ENCODE data around the gene CMTM6. TPM values are rescaled to one million over a fixed set of nuclear protein-coding genes. Genes with fewer than 3 reads are reported as not detected.

The CMTM6 gene
- polyA plus RNA-seq, 4 donors, result 7.3 to 55.7 (median 17.6) TPM

DNA sequence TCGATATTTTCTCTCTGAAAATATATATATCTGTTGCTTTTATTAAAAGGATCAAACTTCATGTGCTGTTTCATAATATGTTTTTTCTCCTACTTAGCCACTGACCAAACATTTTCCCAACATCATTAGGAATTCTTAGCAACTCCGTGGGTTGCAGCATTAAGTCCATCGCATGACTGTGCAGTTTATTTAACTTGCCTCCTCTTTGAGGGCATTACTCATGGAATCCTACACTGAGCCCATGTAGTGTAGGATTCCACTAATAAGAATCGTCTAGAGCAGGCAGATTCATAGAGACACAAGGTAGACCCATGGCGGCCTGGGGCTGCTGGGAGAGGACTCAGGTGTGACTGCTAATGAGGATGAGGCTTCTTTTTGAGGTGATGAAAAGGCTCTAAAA lies 49.3 kb downstream of the CMTM6 start:
- peaks cover 0 to 7% (median 0%) of the 10 kb centered on the region in 3 donors for H3K4me1 ChIP-seq (ENCODE audit: control insufficient read depth in 3 of 3, insufficient read depth in 2 of 3, low read depth in 1 of 3, low read length in 2 of 3)
- H3K36me3 ChIP-seq (ENCODE audit: control insufficient read depth in 3 of 3, insufficient read depth in 2 of 3, low read depth in 1 of 3, low read length in 3 of 3), result peaks cover 0 to 41% (median 0%) of the 10 kb centered on the region in 3 donors
- 95 to 99% (median 96%) methylated on average over 5 of the region's 5 CpGs for WGBS, 3 donors
- no peak overlapping the region for H3K4me3 ChIP-seq (ENCODE audit: low read depth in 1 of 3, low read length in 3 of 3)
- no peak for DNase-seq
- no peak overlapping the region for H3K27ac ChIP-seq (ENCODE audit: low read depth in 1 of 3, low read length in 2 of 3)
- H3K9me3 ChIP-seq (ENCODE audit: control insufficient read depth in 2 of 2, insufficient read depth in 1 of 2, low read depth in 1 of 2, low read length in 1 of 2), result no peaks in the 10 kb centered on the region
- H3K27me3 ChIP-seq (ENCODE audit: control insufficient read depth in 3 of 3, insufficient read depth in 3 of 3, low read length in 3 of 3), result no peaks in the 10 kb centered on the region
- FAIRE-seq, result no peak

- no peaks in the 10 kb centered on the region for H3K9me3 ChIP-seq (ENCODE audit: control insufficient read depth in 2 of 2, insufficient read depth in 1 of 2, low read depth in 1 of 2, low read length in 1 of 2)
- 86 to 94% (median 88%) methylated on average over 4 of the region's 4 CpGs for WGBS, 3 donors
- peaks cover 0 to 7% (median 0%) of the 10 kb centered on the region in 3 donors for H3K4me1 ChIP-seq (ENCODE audit: control insufficient read depth in 3 of 3, insufficient read depth in 2 of 3, low read depth in 1 of 3, low read length in 2 of 3)
- DNase-seq (no peak), FAIRE-seq (no peak)
- H3K4me3 ChIP-seq (ENCODE audit: low read depth in 1 of 3, low read length in 3 of 3), result no peak overlapping the region
- H3K27ac ChIP-seq (ENCODE audit: low read depth in 1 of 3, low read length in 2 of 3), result no peak overlapping the region
- no peaks in the 10 kb centered on the region for H3K27me3 ChIP-seq (ENCODE audit: control insufficient read depth in 3 of 3, insufficient read depth in 3 of 3, low read length in 3 of 3)
- H3K36me3 ChIP-seq (ENCODE audit: control insufficient read depth in 3 of 3, insufficient read depth in 2 of 3, low read depth in 1 of 3, low read length in 3 of 3), result peaks cover 0 to 37% (median 0%) of the 10 kb centered on the region in 3 donors
These were observed 50.6 kb downstream of the CMTM6 start for GRCh38 chr3:32452009-32452408.

- FAIRE-seq (no peak), DNase-seq (no peak)
- H3K4me3 ChIP-seq (ENCODE audit: low read depth in 1 of 3, low read length in 3 of 3), result no peak overlapping the region
- no peaks in the 10 kb centered on the region for H3K9me3 ChIP-seq (ENCODE audit: control insufficient read depth in 2 of 2, insufficient read depth in 1 of 2, low read depth in 1 of 2, low read length in 1 of 2)
- H3K27ac ChIP-seq (ENCODE audit: low read depth in 1 of 3, low read length in 2 of 3), result no peak overlapping the region
- WGBS, 3 donors, result 93 to 96% (median 95%) methylated on average over 12 of the region's 12 CpGs
- no peaks in the 10 kb centered on the region for H3K27me3 ChIP-seq (ENCODE audit: control insufficient read depth in 3 of 3, insufficient read depth in 3 of 3, low read length in 3 of 3)
- H3K36me3 ChIP-seq (ENCODE audit: control insufficient read depth in 3 of 3, insufficient read depth in 2 of 3, low read depth in 1 of 3, low read length in 3 of 3), result peaks cover 0 to 33% (median 0%) of the 10 kb centered on the region in 3 donors
- peaks cover 0 to 7% (median 0%) of the 10 kb centered on the region in 3 donors for H3K4me1 ChIP-seq (ENCODE audit: control insufficient read depth in 3 of 3, insufficient read depth in 2 of 3, low read depth in 1 of 3, low read length in 2 of 3)
These were observed 51.5 kb downstream of the CMTM6 start for GRCh38 chr3:32450992-32451659.

DNA sequence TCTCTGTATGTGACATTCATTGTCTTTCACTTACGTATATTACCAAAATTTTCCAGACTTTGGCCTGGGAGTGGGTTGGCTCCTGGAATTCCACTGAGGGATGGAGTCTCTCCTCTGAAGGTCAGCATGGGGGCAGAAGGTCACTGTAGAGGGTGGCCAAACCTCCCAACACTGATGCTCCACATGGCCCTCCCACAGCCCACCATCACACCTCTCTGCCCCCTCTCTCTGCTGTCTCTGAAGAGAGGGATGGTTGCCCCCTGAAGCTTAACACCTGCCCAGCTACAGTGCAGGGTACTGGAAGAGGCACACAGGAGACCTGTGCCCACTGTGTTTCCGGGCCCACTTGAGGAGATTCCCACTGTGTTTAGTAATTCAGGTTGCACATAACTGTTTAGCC lies 52.2 kb downstream of the CMTM6 start:
- Histone ChIP-seq H3K4me1 (ENCODE audit: control insufficient read depth in 3 of 3, insufficient read depth in 2 of 3, low read depth in 1 of 3, low read length in 2 of 3) (peaks cover 0 to under 1% (median 0%) of the 10 kb centered on the region in 3 donors), H3K36me3 (ENCODE audit: control insufficient read depth in 3 of 3, insufficient read depth in 2 of 3, low read depth in 1 of 3, low read length in 3 of 3) (peaks cover 0 to 28% (median 0%) of the 10 kb centered on the region in 3 donors), H3K27me3 (ENCODE audit: control insufficient read depth in 3 of 3, insufficient read depth in 3 of 3, low read length in 3 of 3) (no peaks in the 10 kb centered on the region), H3K9me3 (ENCODE audit: control insufficient read depth in 2 of 2, insufficient read depth in 1 of 2, low read depth in 1 of 2, low read length in 1 of 2) (no peaks in the 10 kb centered on the region), H3K4me3 (ENCODE audit: low read depth in 1 of 3, low read length in 3 of 3) (no peak overlapping the region), H3K27ac (ENCODE audit: low read depth in 1 of 3, low read length in 2 of 3) (no peak overlapping the region)
- WGBS, 3 donors, result 95 to 98% (median 97%) methylated on average over 2 of the region's 2 CpGs
- no peak for FAIRE-seq
- DNase-seq, result no peak

DNA sequence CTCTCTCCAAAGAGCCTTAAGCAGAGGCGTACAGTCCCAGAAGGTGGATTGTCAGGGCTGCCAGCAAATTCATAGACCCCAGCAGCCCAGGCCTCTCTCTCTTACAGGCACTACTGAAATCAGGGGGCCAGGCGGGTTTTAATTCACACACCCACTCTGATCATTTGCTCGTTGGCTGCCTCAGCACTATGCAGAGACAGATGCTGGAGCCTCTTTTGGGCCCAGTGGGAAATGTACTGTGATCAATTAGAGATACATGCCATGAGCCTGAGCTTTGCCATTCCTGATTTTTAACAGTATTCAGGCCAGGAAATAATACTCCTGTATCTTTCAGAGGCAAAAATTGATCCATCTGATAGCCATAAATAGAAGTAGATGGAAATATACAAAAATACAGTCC lies 53.0 kb downstream of the CMTM6 start:
- Histone ChIP-seq H3K36me3 (ENCODE audit: control insufficient read depth in 3 of 3, insufficient read depth in 2 of 3, low read depth in 1 of 3, low read length in 3 of 3) (peaks cover 0 to 25% (median 0%) of the 10 kb centered on the region in 3 donors), H3K4me3 (ENCODE audit: low read depth in 1 of 3, low read length in 3 of 3) (no peak overlapping the region), H3K9me3 (ENCODE audit: control insufficient read depth in 2 of 2, insufficient read depth in 1 of 2, low read depth in 1 of 2, low read length in 1 of 2) (no peaks in the 10 kb centered on the region), H3K4me1 (ENCODE audit: control insufficient read depth in 3 of 3, insufficient read depth in 2 of 3, low read depth in 1 of 3, low read length in 2 of 3) (no peaks in the 10 kb centered on the region), H3K27ac (ENCODE audit: low read depth in 1 of 3, low read length in 2 of 3) (no peak overlapping the region), H3K27me3 (ENCODE audit: control insufficient read depth in 3 of 3, insufficient read depth in 3 of 3, low read length in 3 of 3) (no peaks in the 10 kb centered on the region)
- WGBS, 3 donors, result 91 to 96% (median 92%) methylated on average over 3 of the region's 3 CpGs
- no peak for DNase-seq
- FAIRE-seq, result no peak

- Histone ChIP-seq H3K27me3 (ENCODE audit: control insufficient read depth in 3 of 3, insufficient read depth in 3 of 3, low read length in 3 of 3) (no peaks in the 10 kb centered on the region), H3K27ac (ENCODE audit: low read depth in 1 of 3, low read length in 2 of 3) (no peak overlapping the region), H3K36me3 (ENCODE audit: control insufficient read depth in 3 of 3, insufficient read depth in 2 of 3, low read depth in 1 of 3, low read length in 3 of 3) (peaks cover 0 to 21% (median 0%) of the 10 kb centered on the region in 3 donors), H3K4me1 (ENCODE audit: control insufficient read depth in 3 of 3, insufficient read depth in 2 of 3, low read depth in 1 of 3, low read length in 2 of 3) (no peaks in the 10 kb centered on the region), H3K4me3 (ENCODE audit: low read depth in 1 of 3, low read length in 3 of 3) (no peak overlapping the region), H3K9me3 (ENCODE audit: control insufficient read depth in 2 of 2, insufficient read depth in 1 of 2, low read depth in 1 of 2, low read length in 1 of 2) (no peaks in the 10 kb centered on the region)
- no peak for FAIRE-seq
- DNase-seq, result no peak
- 76 to 90% (median 84%) methylated on average over 14 of the region's 14 CpGs for WGBS, 3 donors
These were observed 53.8 kb downstream of the CMTM6 start for GRCh38 chr3:32448686-32449474.

DNA sequence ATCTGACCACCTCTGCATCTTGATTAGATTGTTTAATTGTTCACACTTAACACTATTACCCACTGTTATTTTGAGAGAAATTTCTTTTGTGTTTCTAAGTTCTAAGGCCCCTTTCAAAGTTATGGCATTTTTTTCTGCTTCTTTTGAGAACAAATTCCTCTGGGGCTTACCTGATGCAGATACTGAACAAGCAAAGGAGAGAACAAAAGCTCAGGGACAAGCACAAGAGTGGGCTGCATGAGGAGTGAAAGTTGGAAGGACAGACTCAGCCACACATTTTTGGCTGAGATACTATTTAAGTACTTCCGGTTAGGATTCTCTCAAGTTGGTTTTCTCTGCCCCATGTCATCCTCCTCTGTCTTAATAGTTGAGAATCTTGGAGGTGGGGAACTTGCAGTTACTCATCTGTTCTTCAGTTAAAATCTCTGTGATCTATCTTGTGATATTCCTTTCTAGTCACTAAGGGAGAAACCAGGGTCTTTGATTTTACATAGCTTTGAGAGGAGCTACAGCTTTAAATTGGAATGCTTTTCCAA lies 54.7 kb downstream of the CMTM6 start:
- Histone ChIP-seq H3K27ac (ENCODE audit: low read depth in 1 of 3, low read length in 2 of 3) (no peak overlapping the region), H3K36me3 (ENCODE audit: control insufficient read depth in 3 of 3, insufficient read depth in 2 of 3, low read depth in 1 of 3, low read length in 3 of 3) (peaks cover 0 to 21% (median 0%) of the 10 kb centered on the region in 3 donors), H3K9me3 (ENCODE audit: control insufficient read depth in 2 of 2, insufficient read depth in 1 of 2, low read depth in 1 of 2, low read length in 1 of 2) (no peaks in the 10 kb centered on the region), H3K27me3 (ENCODE audit: control insufficient read depth in 3 of 3, insufficient read depth in 3 of 3, low read length in 3 of 3) (no peaks in the 10 kb centered on the region), H3K4me1 (ENCODE audit: control insufficient read depth in 3 of 3, insufficient read depth in 2 of 3, low read depth in 1 of 3, low read length in 2 of 3) (no peaks in the 10 kb centered on the region), H3K4me3 (ENCODE audit: low read depth in 1 of 3, low read length in 3 of 3) (no peak overlapping the region)
- DNase-seq (no peak), FAIRE-seq (no peak)
- WGBS, 3 donors, result 75 to 85% (median 78%) methylated on average over 1 of the region's 1 CpG

DNA sequence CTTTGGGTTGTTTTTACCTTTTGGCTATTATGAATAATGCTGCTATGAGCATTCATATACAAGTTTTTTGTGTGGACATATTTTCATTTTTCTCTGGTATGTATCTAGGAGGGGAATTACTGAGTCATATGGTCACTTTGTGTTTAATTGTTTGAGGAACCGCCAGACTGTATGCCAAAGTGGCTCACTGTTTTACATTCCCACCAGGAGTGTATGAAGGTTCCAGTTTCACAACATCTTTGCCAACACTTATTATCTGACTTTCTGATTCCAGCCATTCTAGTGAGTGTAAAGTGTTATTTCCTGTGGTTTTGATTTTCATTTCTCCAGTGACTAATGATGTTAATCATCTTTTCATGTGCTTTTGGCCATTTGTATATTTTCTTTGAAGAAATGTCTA lies 59.2 kb downstream of the CMTM6 start:
- H3K27ac ChIP-seq (ENCODE audit: low read depth in 1 of 3, low read length in 2 of 3), result no peak overlapping the region
- H3K9me3 ChIP-seq (ENCODE audit: control insufficient read depth in 2 of 2, insufficient read depth in 1 of 2, low read depth in 1 of 2, low read length in 1 of 2), result no peaks in the 10 kb centered on the region
- H3K36me3 ChIP-seq (ENCODE audit: control insufficient read depth in 3 of 3, insufficient read depth in 2 of 3, low read depth in 1 of 3, low read length in 3 of 3), result peaks cover 0 to 2% (median 2%) of the 10 kb centered on the region in 3 donors
- no peaks in the 10 kb centered on the region for H3K4me1 ChIP-seq (ENCODE audit: control insufficient read depth in 3 of 3, insufficient read depth in 2 of 3, low read depth in 1 of 3, low read length in 2 of 3)
- no peak for DNase-seq
- H3K4me3 ChIP-seq (ENCODE audit: low read depth in 1 of 3, low read length in 3 of 3), result no peak overlapping the region
- 42 to 78% (median 68%) methylated on average over 1 of the region's 1 CpG for WGBS, 3 donors
- H3K27me3 ChIP-seq (ENCODE audit: control insufficient read depth in 3 of 3, insufficient read depth in 3 of 3, low read length in 3 of 3), result no peaks in the 10 kb centered on the region
- no peak for FAIRE-seq

Data from small intestine (tissue), 7 donors.